NCI-H774 (cell line): Measurements from ENCODE around the gene ZNF516.
A peak's percentile ranks its signal among the peaks of the same experiment; 100 is the strongest.

Experiments
- DNase-seq: peaks from one replicate; lab custom pipeline; 2025; lab: John Stamatoyannopoulos, UW

The ZNF516 gene

GRCh38 chr18:76441668-76442412, 53.2 kb downstream of the ZNF516 start:
- DNase-seq, result no peak

GRCh38 chr18:76441002-76441667, 53.9 kb downstream of the ZNF516 start:
- no peak for DNase-seq

GRCh38 chr18:76437910-76438309, 57.1 kb downstream of the ZNF516 start:
- no peak for DNase-seq

- no peak for DNase-seq
Observed at GRCh38 chr18:76437011-76437410, 58.0 kb downstream of the ZNF516 start.

- DNase-seq, result no peak
Observed at GRCh38 chr18:76436342-76436741, 58.7 kb downstream of the ZNF516 start.

GRCh38 chr18:76435316-76435989, 59.6 kb downstream of the ZNF516 start:
- DNase-seq, result no peak

- DNase-seq, result no peak
Observed at GRCh38 chr18:76434452-76434851, 60.6 kb downstream of the ZNF516 start.

- no peak for DNase-seq
Observed at GRCh38 chr18:76433788-76434187, 61.3 kb downstream of the ZNF516 start.

- no peak for DNase-seq
Observed at GRCh38 chr18:76432970-76433767, 61.9 kb downstream of the ZNF516 start.

- DNase-seq, result no peak
Observed at GRCh38 chr18:76432274-76432755, 62.7 kb downstream of the ZNF516 start.

GRCh38 chr18:76431437-76432273, 63.4 kb downstream of the ZNF516 start:
- no peak for DNase-seq

- no peak for DNase-seq
Observed at GRCh38 chr18:76430636-76431035, 64.4 kb downstream of the ZNF516 start.

GRCh38 chr18:76429262-76430126, 65.5 kb downstream of the ZNF516 start:
- DNase-seq, result peak; percentile 33

- no peak for DNase-seq
Observed at GRCh38 chr18:76428396-76429261, 66.4 kb downstream of the ZNF516 start.

- DNase-seq, result no peak
Observed at GRCh38 chr18:76426737-76427305, 68.2 kb downstream of the ZNF516 start.

- DNase-seq, result no peak
Observed at GRCh38 chr18:76425146-76426131, 69.6 kb downstream of the ZNF516 start.

- no peak for DNase-seq
Observed at GRCh38 chr18:76422838-76423237, 72.2 kb downstream of the ZNF516 start.

- DNase-seq, result no peak
Observed at GRCh38 chr18:76422121-76422520, 72.9 kb downstream of the ZNF516 start.
